ENCODE results near the gene PLEK2. TPM values are rescaled to one million over a fixed set of nuclear protein-coding genes. Genes with fewer than 3 reads are reported as not detected.
A peak's percentile ranks its signal among the peaks of the same experiment; 100 is the strongest.

The PLEK2 gene
- total and polyA plus RNA-seq, 2 of the 13 experiments (the other 11 are each of a cell fraction or from before 2014, with no cell fraction given) = 0.26 to 1.5 TPM

DNA sequence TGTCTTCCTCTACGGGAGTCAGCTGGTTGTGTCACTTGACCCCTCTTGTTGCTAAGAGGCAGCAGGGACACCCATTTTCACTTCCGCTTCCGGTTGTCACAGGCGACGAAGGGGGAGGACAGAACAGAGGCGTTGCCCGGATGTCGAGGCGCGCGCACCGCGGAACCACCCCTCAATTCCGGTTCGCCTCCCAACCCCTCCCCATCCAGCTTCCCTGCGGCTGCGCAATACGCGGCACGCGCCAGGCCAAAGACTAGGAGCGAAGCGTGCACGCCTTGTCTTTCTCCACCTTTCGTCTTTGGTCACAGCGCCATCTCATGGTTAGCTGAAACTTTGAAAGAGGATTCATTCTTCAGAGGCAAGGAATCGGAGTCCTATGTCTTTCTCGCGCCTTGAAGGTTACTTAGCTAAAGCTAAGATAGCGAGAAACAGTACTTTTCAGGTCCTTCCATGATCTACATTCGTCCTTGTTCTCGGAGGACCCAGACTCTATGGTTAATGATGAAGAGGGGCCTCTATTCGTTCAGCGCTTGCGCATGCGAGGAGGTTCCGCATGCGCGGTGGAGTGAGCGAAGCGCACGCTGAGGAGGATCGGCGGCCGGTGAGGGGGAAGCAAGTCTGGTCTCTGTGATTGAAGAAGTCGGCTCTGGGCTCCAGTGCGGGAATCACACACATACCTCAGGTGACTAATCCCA, 52.0 kb downstream of the PLEK2 start, which contains the start of the genes ATP6V1D and EIF2S1:
TSS of gene ATP6V1D (minus strand) at position 30 of the 695 bp plus-strand sequence. CDS start 106 bp downstream, outside the sequence.
TSS of gene EIF2S1 (plus strand) at position 554 of the 695 bp plus-strand sequence. CDS start 4,440 bp downstream, outside the sequence.
- ATAC-seq (peak; percentile 97), FAIRE-seq (peak; percentile 99), DNase-seq (ENCODE audit: low spot score) (peak; percentile 98)
- Histone ChIP-seq H3K4me2 (ENCODE audit: low read depth, low read length) (peak within 1 kb of the TSS; percentile 76), H2AFZ (ENCODE audit: low read length) (peak within 1 kb of the TSS; percentile 84), H4K20me1 (ENCODE audit: insufficient read depth, low read length) (peaks cover 7% of the 10 kb centered on the region; the same call in 1 of the 2 replicates), H3K9me3 (ENCODE audit: low read length) (no peaks in the 10 kb centered on the region), H3K4me3 (replicated peaks in 1 of 3; ENCODE audit: insufficient read depth in 1 of 3, low read depth in 2 of 3, low read length in 3 of 3) (peak within 1 kb of the TSS; percentile 89 to 97 (median 93)), H3K27me3 (ENCODE audit: control insufficient read depth in 1 of 2, insufficient read depth in 2 of 2, low read length in 2 of 2) (no peaks in the 10 kb centered on the region; a peak in 1 of 5 replicates), H3K9ac (ENCODE audit: insufficient read depth, low read depth, low read length) (peak within 1 kb of the TSS; percentile 89), H3K79me2 (ENCODE audit: insufficient read depth, low read length) (peaks cover 60% of the 10 kb centered on the region), H3K4me1 (ENCODE audit: insufficient read depth, low read length) (peaks cover 43% of the 10 kb centered on the region), H3K36me3 (replicated peaks in 1 of 2; ENCODE audit: control insufficient read depth in 1 of 2, insufficient read depth in 2 of 2, low read length in 2 of 2) (peaks cover 1 to 8% of the 10 kb centered on the region in 2 experiments; a peak in 2 of 5 replicates), H3K27ac (ENCODE audit: extremely low read length, insufficient read depth, low read length) (peak within 1 kb of the TSS; percentile 86)
- intact Hi-C loops (cut with micrococcal nuclease; ENCODE audit: unreplicated experiment) (no loop called here), in situ Hi-C loops (cut with HindIII; ENCODE audit: extremely low pct_ligation_motif_present, low pct_unique_long_range_greater_than_20kb) (no loop called here)
- BruUV-seq (replicated peaks) = no TSS peak
- ChIA-PET POLR2A (interaction anchor here (0.8 to 1.2 kb wide), 5 partner anchors 18 to 457 kb away, joined by 3 to 8 read pairs (median 3); partner anchors contain the start of genes PALS1, RDH11 and ZFYVE26), CTCF (ENCODE audit: low intra/inter-chr PET ratio, low total read pairs) (interaction anchor here (0.9 kb wide), 1 partner anchor 194 kb away, joined by 3 read pairs; no protein-coding TSS in a partner anchor)
- WGBS (ENCODE audit: low lambda C conversion rate) = 2% methylated on average over 27 of the region's 47 CpGs
- TF ChIP-seq, protein P1, sequence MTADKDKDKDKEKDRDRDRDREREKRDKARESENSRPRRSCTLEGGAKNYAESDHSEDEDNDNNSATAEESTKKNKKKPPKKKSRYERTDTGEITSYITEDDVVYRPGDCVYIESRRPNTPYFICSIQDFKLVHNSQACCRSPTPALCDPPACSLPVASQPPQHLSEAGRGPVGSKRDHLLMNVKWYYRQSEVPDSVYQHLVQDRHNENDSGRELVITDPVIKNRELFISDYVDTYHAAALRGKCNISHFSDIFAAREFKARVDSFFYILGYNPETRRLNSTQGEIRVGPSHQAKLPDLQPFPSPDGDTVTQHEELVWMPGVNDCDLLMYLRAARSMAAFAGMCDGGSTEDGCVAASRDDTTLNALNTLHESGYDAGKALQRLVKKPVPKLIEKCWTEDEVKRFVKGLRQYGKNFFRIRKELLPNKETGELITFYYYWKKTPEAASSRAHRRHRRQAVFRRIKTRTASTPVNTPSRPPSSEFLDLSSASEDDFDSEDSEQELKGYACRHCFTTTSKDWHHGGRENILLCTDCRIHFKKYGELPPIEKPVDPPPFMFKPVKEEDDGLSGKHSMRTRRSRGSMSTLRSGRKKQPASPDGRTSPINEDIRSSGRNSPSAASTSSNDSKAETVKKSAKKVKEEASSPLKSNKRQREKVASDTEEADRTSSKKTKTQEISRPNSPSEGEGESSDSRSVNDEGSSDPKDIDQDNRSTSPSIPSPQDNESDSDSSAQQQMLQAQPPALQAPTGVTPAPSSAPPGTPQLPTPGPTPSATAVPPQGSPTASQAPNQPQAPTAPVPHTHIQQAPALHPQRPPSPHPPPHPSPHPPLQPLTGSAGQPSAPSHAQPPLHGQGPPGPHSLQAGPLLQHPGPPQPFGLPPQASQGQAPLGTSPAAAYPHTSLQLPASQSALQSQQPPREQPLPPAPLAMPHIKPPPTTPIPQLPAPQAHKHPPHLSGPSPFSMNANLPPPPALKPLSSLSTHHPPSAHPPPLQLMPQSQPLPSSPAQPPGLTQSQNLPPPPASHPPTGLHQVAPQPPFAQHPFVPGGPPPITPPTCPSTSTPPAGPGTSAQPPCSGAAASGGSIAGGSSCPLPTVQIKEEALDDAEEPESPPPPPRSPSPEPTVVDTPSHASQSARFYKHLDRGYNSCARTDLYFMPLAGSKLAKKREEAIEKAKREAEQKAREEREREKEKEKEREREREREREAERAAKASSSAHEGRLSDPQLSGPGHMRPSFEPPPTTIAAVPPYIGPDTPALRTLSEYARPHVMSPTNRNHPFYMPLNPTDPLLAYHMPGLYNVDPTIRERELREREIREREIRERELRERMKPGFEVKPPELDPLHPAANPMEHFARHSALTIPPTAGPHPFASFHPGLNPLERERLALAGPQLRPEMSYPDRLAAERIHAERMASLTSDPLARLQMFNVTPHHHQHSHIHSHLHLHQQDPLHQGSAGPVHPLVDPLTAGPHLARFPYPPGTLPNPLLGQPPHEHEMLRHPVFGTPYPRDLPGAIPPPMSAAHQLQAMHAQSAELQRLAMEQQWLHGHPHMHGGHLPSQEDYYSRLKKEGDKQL (CRISPR knock-in tag; IDR thresholded peaks at IDR 0.05; ENCODE audit: low read depth) = no peak; the same call in 1 of the 2 replicates
- TF ChIP-seq, protein P2, sequence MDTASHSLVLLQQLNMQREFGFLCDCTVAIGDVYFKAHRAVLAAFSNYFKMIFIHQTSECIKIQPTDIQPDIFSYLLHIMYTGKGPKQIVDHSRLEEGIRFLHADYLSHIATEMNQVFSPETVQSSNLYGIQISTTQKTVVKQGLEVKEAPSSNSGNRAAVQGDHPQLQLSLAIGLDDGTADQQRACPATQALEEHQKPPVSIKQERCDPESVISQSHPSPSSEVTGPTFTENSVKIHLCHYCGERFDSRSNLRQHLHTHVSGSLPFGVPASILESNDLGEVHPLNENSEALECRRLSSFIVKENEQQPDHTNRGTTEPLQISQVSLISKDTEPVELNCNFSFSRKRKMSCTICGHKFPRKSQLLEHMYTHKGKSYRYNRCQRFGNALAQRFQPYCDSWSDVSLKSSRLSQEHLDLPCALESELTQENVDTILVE (CRISPR knock-in tag; IDR thresholded peaks at IDR 0.05) = peak; percentile 87
- no peak for TF ChIP-seq ZNF674 (CRISPR knock-in tag; IDR thresholded peaks at IDR 0.05; ENCODE audit: low read depth)
- TF ChIP-seq ZNF282 (IDR thresholded peaks at IDR 0.05; ENCODE audit: partially characterized antibody) = no peak
- no peak for TF ChIP-seq ZNF20 (CRISPR knock-in tag; IDR thresholded peaks at IDR 0.05)
- TF ChIP-seq, protein P3, sequence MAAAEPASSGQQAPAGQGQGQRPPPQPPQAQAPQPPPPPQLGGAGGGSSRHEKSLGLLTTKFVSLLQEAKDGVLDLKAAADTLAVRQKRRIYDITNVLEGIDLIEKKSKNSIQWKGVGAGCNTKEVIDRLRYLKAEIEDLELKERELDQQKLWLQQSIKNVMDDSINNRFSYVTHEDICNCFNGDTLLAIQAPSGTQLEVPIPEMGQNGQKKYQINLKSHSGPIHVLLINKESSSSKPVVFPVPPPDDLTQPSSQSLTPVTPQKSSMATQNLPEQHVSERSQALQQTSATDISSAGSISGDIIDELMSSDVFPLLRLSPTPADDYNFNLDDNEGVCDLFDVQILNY (CRISPR knock-in tag; conservative IDR thresholded peaks at IDR 0.05) = no peak
- no peak for TF ChIP-seq ZNF749 (CRISPR knock-in tag; IDR thresholded peaks at IDR 0.05; ENCODE audit: borderline replicate concordance)
- TF ChIP-seq, protein P4, sequence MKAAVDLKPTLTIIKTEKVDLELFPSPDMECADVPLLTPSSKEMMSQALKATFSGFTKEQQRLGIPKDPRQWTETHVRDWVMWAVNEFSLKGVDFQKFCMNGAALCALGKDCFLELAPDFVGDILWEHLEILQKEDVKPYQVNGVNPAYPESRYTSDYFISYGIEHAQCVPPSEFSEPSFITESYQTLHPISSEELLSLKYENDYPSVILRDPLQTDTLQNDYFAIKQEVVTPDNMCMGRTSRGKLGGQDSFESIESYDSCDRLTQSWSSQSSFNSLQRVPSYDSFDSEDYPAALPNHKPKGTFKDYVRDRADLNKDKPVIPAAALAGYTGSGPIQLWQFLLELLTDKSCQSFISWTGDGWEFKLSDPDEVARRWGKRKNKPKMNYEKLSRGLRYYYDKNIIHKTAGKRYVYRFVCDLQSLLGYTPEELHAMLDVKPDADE (CRISPR knock-in tag; IDR thresholded peaks at IDR 0.05) = no peak
- TF ChIP-seq SMYD3 (CRISPR knock-in tag; IDR thresholded peaks at IDR 0.05) = no peak
- peak; percentile 76 for TF ChIP-seq RBM22 (optimal IDR thresholded peaks at IDR 0.05; ENCODE audit: low read length)
- no peak for TF ChIP-seq TOPORS (CRISPR knock-in tag; IDR thresholded peaks at IDR 0.05)
- TF ChIP-seq REL (CRISPR knock-in tag; conservative IDR thresholded peaks at IDR 0.05) = no peak
- peak; percentile 51 for TF ChIP-seq RBM39 (IDR thresholded peaks at IDR 0.05; ENCODE audit: low read depth, low read length, poor library complexity, severe bottlenecking)
- peak; percentile 46; the same call in 1 of the 2 replicates for TF ChIP-seq ZNF792 (CRISPR knock-in tag; IDR thresholded peaks at IDR 0.05)
